Kidney (tissue), 14 donors: ENCODE data around the gene COL6A1. TPM values are rescaled to one million over a fixed set of nuclear protein-coding genes. Genes with fewer than 3 reads are reported as not detected.

ENCODE experiments used
- DNase-seq, 5 donors: peaks; one replicate each; pipeline ENCODE4 v3.0.0-alpha.2; 2013 to 2020
- FAIRE-seq: peaks from 2 replicates; lab custom pipeline; 2012; peaks lifted over from hg19 to GRCh38; lab: Jason Lieb, UNC
- H3K27ac ChIP-seq, 2 donors: one replicate each; pipeline ENCODE4 v1.7.0; 2013; ENCODE audit warnings: low read depth in 2 of 2, low read length in 2 of 2, inconsistent platforms in 1 of 2
- H3K27me3 ChIP-seq: one replicate; pipeline ENCODE4 v1.7.1; 2013; ENCODE audit warnings: low read length, inconsistent platforms; ENCODE audit not compliant: control insufficient read depth, insufficient read depth
- H3K36me3 ChIP-seq, 3 donors: one replicate each; pipeline versions ENCODE4 v1.7.0 to v1.7.1; 2013; ENCODE audit warnings: low read length in 3 of 3, control low read depth in 1 of 3, inconsistent platforms in 1 of 3; ENCODE audit not compliant: insufficient read depth in 3 of 3, control insufficient read depth in 2 of 3
- H3K4me1 ChIP-seq, 3 donors: one replicate each; pipeline versions ENCODE4 v1.7.0 to v1.7.1; 2013; ENCODE audit warnings: low read length in 3 of 3, inconsistent platforms in 1 of 3, low read depth in 1 of 3; ENCODE audit not compliant: control insufficient read depth in 2 of 3, insufficient read depth in 2 of 3
- H3K4me3 ChIP-seq, 3 donors: one replicate each; pipeline versions ENCODE4 v1.7.0 to v1.8.1; 2013; ENCODE audit warnings: low read length in 3 of 3, control low read depth in 1 of 3, inconsistent platforms in 1 of 3
- H3K9ac ChIP-seq, 3 donors: one replicate each; pipeline versions ENCODE4 v1.7.0 to v1.7.1; 2013; ENCODE audit warnings: low read length in 3 of 3, control low read depth in 1 of 3, inconsistent platforms in 1 of 3
- H3K9me3 ChIP-seq, 3 donors: one replicate each; pipeline versions ENCODE4 v1.7.0 to v1.7.1; 2013; ENCODE audit warnings: low read length in 3 of 3, control low read depth in 1 of 3, inconsistent platforms in 1 of 3; ENCODE audit not compliant: control insufficient read depth in 2 of 3, insufficient read depth in 1 of 3
- CTCF ChIP-seq: IDR thresholded peaks from 3 replicates; pipeline ENCODE4 v1.5.1; 2012; ENCODE audit warnings: mild to moderate bottlenecking, moderate library complexity, borderline replicate concordance; ENCODE audit not compliant: insufficient read depth; ENCODE audit errors: extremely low read depth
- intact Hi-C: fragments of 100-400 bp; cut with DNase I; formaldehyde crosslinking; loops from one replicate; pipeline ENCODE4 v1.11.1; 2022
- polyA plus RNA-seq: library from polyadenylated mRNA; stranded (reverse); fragments of 350-450 nt; fragmentation: Illumina TruSeq; extraction: RNeasy Lipid Tissue Mini Kit (QIAGEN cat#74804); gene quantifications from one replicate; pipeline ENCODE4 v1.2.3, GENCODE V29; 2014; ENCODE audit warnings: low read depth, low replicate concordance; ENCODE audit not compliant: insufficient read depth
- total RNA-seq: library from RNA; stranded (reverse); fragmentation: NEBNext Ultra II Directional; extraction: Animal tissue kit (Norgen Biotek cat#: 25700); gene quantifications from one replicate; pipeline ENCODE4 v1.2.1, GENCODE V29; 2021
- donor health status: control.
- donor health status: control.
- donor health status: control.
- donor health status: control.
- donor health status: control.
- donor health status: DM: yes; HTN: yes; CAD: no.
- donor health status: Normal renal cell carcinoma (clear cell type).

The COL6A1 gene
- total and polyA plus RNA-seq, 2 donors from 2014 or later = 112 to 127 TPM

GRCh38 chr21:46049890-46050667 lies 68.5 kb downstream of the COL6A1 start:
- Histone ChIP-seq H3K4me1 (peaks cover 0 to 3% (median 0%) of the 10 kb centered on the region in 3 donors), H3K9ac (no peak overlapping the region), H3K36me3 (no peaks in the 10 kb centered on the region), H3K27ac (peak overlapping the region; percentile 32 to 59), H3K4me3 (no peak overlapping the region), H3K27me3 (no peaks in the 10 kb centered on the region), H3K9me3 (no peaks in the 10 kb centered on the region)
- peak in 1 of 5 donors; percentile 73 for DNase-seq
- no peak for TF ChIP-seq CTCF
- intact Hi-C loops = no loop called here
- FAIRE-seq = no peak

GRCh38 chr21:46050668-46051378 lies 69.3 kb downstream of the COL6A1 start:
- no peak for TF ChIP-seq CTCF
- no peak overlapping the region for H3K4me3 ChIP-seq
- FAIRE-seq = no peak
- H3K36me3 ChIP-seq = no peaks in the 10 kb centered on the region
- H3K9me3 ChIP-seq = no peaks in the 10 kb centered on the region
- H3K4me1 ChIP-seq = peaks cover 0 to 4% (median 0%) of the 10 kb centered on the region in 3 donors
- peak in 1 of 5 donors; percentile 71 for DNase-seq
- intact Hi-C loops = no loop called here
- no peak overlapping the region for H3K27ac ChIP-seq
- H3K27me3 ChIP-seq = no peaks in the 10 kb centered on the region
- no peak overlapping the region for H3K9ac ChIP-seq

- H3K4me3 ChIP-seq = no peak overlapping the region
- H3K27me3 ChIP-seq = no peaks in the 10 kb centered on the region
- DNase-seq (no peak), FAIRE-seq (no peak)
- H3K27ac ChIP-seq = no peak overlapping the region
- no peaks in the 10 kb centered on the region for H3K36me3 ChIP-seq
- H3K4me1 ChIP-seq = peaks cover 0 to 6% (median 0%) of the 10 kb centered on the region in 3 donors
- H3K9me3 ChIP-seq = no peaks in the 10 kb centered on the region
- no peak for TF ChIP-seq CTCF
- no peak overlapping the region for H3K9ac ChIP-seq
- intact Hi-C loops = no loop called here
Observed at GRCh38 chr21:46051379-46051770, 69.8 kb downstream of the COL6A1 start.
